ENCODE data around the gene BPIFB4.

- TF ChIP-seq CTCF (IDR thresholded peaks at IDR 0.05): no peak
- TF ChIP-seq POLR2A (IDR thresholded peaks at IDR 0.05): no peak
- no peak for TF ChIP-seq EP300 (IDR thresholded peaks at IDR 0.05)
Observed at GRCh38 chr20:33097001-33097400, 17.6 kb downstream of the BPIFB4 start.

Measured in tibial nerve (tissue), 4 donors.